Hepatocyte (in vitro differentiated cells): ENCODE measurements around the gene GOPC. TPM values are rescaled to one million over a fixed set of nuclear protein-coding genes. Genes with fewer than 3 reads are reported as not detected.

Source experiments
- DNase-seq: peaks from one replicate; pipeline ENCODE4 v3.0.0-alpha.2; 2016; ENCODE audit warnings: low spot score
- H2AFZ ChIP-seq: fragments of 200-600 bp; sonication (generic); 2 replicates; pipeline ENCODE4 v1.6.0; 2016; ENCODE audit warnings: antibody characterized with exemption, mild to moderate bottlenecking
- H3K27ac ChIP-seq: fragments of 200-600 bp; sonication (generic); 2 replicates; pipeline ENCODE4 v1.5.1; 2016; ENCODE audit warnings: mild to moderate bottlenecking
- H3K27me3 ChIP-seq: fragments of 200-600 bp; sonication (generic); 2 replicates; pipeline ENCODE4 v1.6.1; 2016
- H3K36me3 ChIP-seq: fragments of 200-600 bp; sonication (generic); replicated peaks from 2 replicates; pipeline ENCODE4 v1.5.1; 2016; ENCODE audit warnings: low read depth; ENCODE audit not compliant: insufficient read depth
- H3K4me1 ChIP-seq: fragments of 200-600 bp; sonication (generic); 2 replicates; pipeline ENCODE4 v1.5.1; 2016; ENCODE audit warnings: mild to moderate bottlenecking, moderate library complexity; ENCODE audit not compliant: insufficient read depth
- H3K4me2 ChIP-seq: fragments of 200-600 bp; sonication (generic); 2 replicates; pipeline ENCODE4 v1.6.0; 2016
- H3K4me3 ChIP-seq: fragments of 200-600 bp; sonication (generic); 2 replicates; pipeline ENCODE4 v1.5.1; 2016; ENCODE audit warnings: mild to moderate bottlenecking
- H3K79me2 ChIP-seq: fragments of 200-600 bp; sonication (generic); 2 replicates; pipeline ENCODE4 v1.6.0; 2017; ENCODE audit warnings: mild to moderate bottlenecking
- H3K9me2 ChIP-seq: fragments of 200-600 bp; sonication (generic); replicated peaks from 2 replicates; pipeline ENCODE4 v1.6.0; 2017; ENCODE audit warnings: mild to moderate bottlenecking; ENCODE audit not compliant: insufficient read depth
- H3K9me3 ChIP-seq: fragments of 200-600 bp; sonication (generic); 2 replicates; pipeline ENCODE4 v1.5.1; 2016; ENCODE audit warnings: low read depth, mild to moderate bottlenecking
- H4K20me1 ChIP-seq: fragments of 200-600 bp; sonication (generic); 2 replicates; pipeline ENCODE4 v1.6.0; 2016; ENCODE audit warnings: mild to moderate bottlenecking; ENCODE audit not compliant: insufficient read depth, poor library complexity, severe bottlenecking
- EZH2 ChIP-seq: fragments of 200-600 bp; sonication (generic); IDR thresholded peaks from 2 replicates; pipeline ENCODE4 v1.6.1; 2016; ENCODE audit warnings: antibody characterized with exemption, mild to moderate bottlenecking, borderline replicate concordance
- EZH2phosphoT487 ChIP-seq: fragments of 200-600 bp; sonication (generic); IDR thresholded peaks from one replicate; pipeline ENCODE4 v1.6.1; 2018; ENCODE audit warnings: antibody characterized with exemption, mild to moderate bottlenecking, low read depth, moderate library complexity; ENCODE audit not compliant: unreplicated experiment, severe bottlenecking
- WGBS: methylation state at CpG from one replicate; pipeline ENCODE4 v1.1.6; 2016; ENCODE audit warnings: low lambda C conversion rate; ENCODE audit errors: missing lambda C conversion rate; 5-methylcytosine and 5-hydroxymethylcytosine counted together
- polyA plus RNA-seq: library from polyadenylated mRNA; unstranded; fragments of >200 nt; fragmentation: Nextera tagmentation; extraction: Ambion mirVana; gene quantifications from 2 replicates; pipeline ENCODE4 v1.2.1, GENCODE V29; 2016
- total RNA-seq: library from RNA; depleted of rRNA; stranded (reverse); fragments of >200 nt; gene quantifications from 2 replicates; pipeline ENCODE4 v1.2.3, GENCODE V29; 2014
- TF ChIP-seq, protein P1 (sequence below): fragments of 200-600 bp; sonication (generic); IDR thresholded peaks from 2 replicates; pipeline ENCODE4 v1.5.1; 2016; ENCODE audit warnings: antibody characterized with exemption, mild to moderate bottlenecking; ENCODE audit not compliant: poor library complexity

Gene GOPC
- total and polyA plus RNA-seq, 2 experiments from 2014 or later, result 19.7 to 40.8 TPM

DNA sequence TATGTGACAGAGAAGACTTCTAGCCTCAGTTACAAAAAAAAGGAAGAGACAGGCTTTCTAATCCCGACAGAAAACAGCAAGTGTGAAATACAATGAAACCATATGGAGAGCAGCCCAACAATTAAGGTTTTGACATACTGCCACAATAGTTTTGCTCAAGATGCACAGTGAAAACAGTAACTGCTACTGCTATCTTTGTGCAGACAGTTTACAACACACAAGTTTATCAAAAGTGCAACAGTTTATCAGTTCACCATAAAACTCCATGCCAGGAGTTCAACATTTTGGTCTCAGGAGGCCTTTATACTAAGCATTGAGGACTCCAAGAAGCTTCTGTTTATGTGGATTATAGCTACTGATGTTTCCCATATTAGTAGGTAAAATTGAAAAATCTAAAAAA, 37.6 kb downstream of the GOPC start:
- WGBS, result 83% methylated on average over 1 of the region's 1 CpG
- H3K36me3 ChIP-seq, result no peaks in the 10 kb centered on the region
- no peak for DNase-seq

DNA sequence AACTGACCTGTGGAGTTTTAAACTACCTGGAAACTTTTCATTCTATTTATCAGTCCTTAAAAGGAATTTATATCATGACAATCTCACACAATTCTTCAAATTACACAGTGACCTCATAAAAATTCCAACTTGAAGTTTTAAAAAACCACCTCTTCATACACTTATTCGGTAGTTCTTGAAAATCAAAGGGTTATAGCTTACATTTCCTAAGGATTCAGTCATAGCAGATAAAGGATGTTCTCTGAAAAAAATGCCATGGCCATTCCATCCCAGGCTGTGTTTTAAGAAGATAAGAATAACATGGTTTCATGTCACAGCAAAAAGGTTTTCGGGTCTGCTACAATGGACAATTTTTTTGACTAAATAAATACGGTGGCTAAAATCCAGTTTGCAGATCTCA, 41.2 kb downstream of the GOPC start:
- no peak for TF ChIP-seq EZH2phosphoT487
- TF ChIP-seq, protein P1, sequence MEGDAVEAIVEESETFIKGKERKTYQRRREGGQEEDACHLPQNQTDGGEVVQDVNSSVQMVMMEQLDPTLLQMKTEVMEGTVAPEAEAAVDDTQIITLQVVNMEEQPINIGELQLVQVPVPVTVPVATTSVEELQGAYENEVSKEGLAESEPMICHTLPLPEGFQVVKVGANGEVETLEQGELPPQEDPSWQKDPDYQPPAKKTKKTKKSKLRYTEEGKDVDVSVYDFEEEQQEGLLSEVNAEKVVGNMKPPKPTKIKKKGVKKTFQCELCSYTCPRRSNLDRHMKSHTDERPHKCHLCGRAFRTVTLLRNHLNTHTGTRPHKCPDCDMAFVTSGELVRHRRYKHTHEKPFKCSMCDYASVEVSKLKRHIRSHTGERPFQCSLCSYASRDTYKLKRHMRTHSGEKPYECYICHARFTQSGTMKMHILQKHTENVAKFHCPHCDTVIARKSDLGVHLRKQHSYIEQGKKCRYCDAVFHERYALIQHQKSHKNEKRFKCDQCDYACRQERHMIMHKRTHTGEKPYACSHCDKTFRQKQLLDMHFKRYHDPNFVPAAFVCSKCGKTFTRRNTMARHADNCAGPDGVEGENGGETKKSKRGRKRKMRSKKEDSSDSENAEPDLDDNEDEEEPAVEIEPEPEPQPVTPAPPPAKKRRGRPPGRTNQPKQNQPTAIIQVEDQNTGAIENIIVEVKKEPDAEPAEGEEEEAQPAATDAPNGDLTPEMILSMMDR, result no peak
- no peaks in the 10 kb centered on the region for H3K27me3 ChIP-seq
- H4K20me1 ChIP-seq, result no peaks in the 10 kb centered on the region
- no peak overlapping the region for H3K27ac ChIP-seq
- WGBS, result 74% methylated on average over 3 of the region's 3 CpGs
- H3K9me3 ChIP-seq, result no peaks in the 10 kb centered on the region
- no peaks in the 10 kb centered on the region for H3K36me3 ChIP-seq
- H3K4me2 ChIP-seq, result no peak overlapping the region
- H2AFZ ChIP-seq, result no peak overlapping the region
- no peaks in the 10 kb centered on the region for H3K79me2 ChIP-seq
- H3K4me3 ChIP-seq, result no peak overlapping the region
- H3K4me1 ChIP-seq, result no peaks in the 10 kb centered on the region
- no peaks in the 10 kb centered on the region for H3K9me2 ChIP-seq
- no peak for DNase-seq

More for the DNA sequence above, 37.6 kb downstream of the GOPC start:
- H3K79me2 ChIP-seq, result no peaks in the 10 kb centered on the region
- TF ChIP-seq, protein P1, result no peak
- TF ChIP-seq EZH2phosphoT487 (no peak), EZH2 (no peak)
- no peaks in the 10 kb centered on the region for H3K9me3 ChIP-seq
- H3K4me1 ChIP-seq, result no peaks in the 10 kb centered on the region
- H3K4me2 ChIP-seq, result no peak overlapping the region
- H3K4me3 ChIP-seq, result no peak overlapping the region
- H3K27me3 ChIP-seq, result no peaks in the 10 kb centered on the region
- no peak overlapping the region for H3K27ac ChIP-seq
- H4K20me1 ChIP-seq, result no peaks in the 10 kb centered on the region
- no peaks in the 10 kb centered on the region for H3K9me2 ChIP-seq
- no peak overlapping the region for H2AFZ ChIP-seq

DNA sequence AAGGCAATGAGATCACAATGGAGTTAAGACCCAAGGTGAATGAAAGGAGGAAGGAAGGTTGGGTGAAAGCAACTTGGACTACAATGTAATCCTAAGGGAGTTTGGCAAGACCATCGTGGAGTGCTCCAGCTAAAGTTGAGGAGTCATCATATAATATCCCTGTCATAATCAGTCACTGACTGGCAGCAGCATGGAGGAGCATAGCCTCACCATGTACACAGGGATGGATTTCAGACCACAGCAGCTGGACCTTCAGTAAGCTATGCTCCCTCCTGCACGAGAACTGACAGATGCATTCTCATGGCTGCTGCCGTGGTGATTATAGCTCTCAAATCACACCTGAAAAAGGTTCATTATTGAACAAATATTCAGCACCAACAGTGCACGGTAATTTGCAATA, 43.0 kb downstream of the GOPC start:
- H4K20me1 ChIP-seq, result no peaks in the 10 kb centered on the region
- no peaks in the 10 kb centered on the region for H3K9me2 ChIP-seq
- 83% methylated on average over 4 of the region's 4 CpGs for WGBS
- H2AFZ ChIP-seq, result no peak overlapping the region
- no peaks in the 10 kb centered on the region for H3K36me3 ChIP-seq
- DNase-seq, result no peak
- no peaks in the 10 kb centered on the region for H3K27me3 ChIP-seq
- H3K4me3 ChIP-seq, result no peak overlapping the region
- H3K79me2 ChIP-seq, result no peaks in the 10 kb centered on the region
- H3K4me1 ChIP-seq, result no peaks in the 10 kb centered on the region
- no peak for TF ChIP-seq EZH2phosphoT487
- TF ChIP-seq, protein P1, result no peak
- TF ChIP-seq EZH2, result no peak
- no peaks in the 10 kb centered on the region for H3K9me3 ChIP-seq
- H3K4me2 ChIP-seq, result no peak overlapping the region
- no peak overlapping the region for H3K27ac ChIP-seq

DNA sequence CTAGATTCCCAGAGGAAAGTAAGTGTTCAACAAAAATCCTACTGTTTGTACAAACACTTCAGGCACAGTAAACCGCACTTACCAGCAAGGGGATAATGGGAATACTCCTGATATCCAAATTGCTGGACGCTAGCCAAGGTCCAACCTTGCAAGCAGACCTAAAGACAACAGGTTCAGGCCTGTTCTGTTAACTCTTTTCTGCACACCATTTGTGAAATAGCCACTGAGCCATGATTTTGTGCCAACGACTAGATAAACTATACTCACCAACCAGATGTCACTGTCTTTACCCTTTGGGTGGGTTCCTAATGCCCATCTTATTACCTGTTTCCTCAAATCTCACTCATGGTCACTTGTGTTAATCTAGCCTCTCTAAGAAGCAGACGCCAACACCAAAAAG, 43.5 kb downstream of the GOPC start:
- Histone ChIP-seq H2AFZ (no peak overlapping the region), H3K4me2 (no peak overlapping the region), H3K27me3 (no peaks in the 10 kb centered on the region), H4K20me1 (no peaks in the 10 kb centered on the region), H3K4me1 (no peaks in the 10 kb centered on the region), H3K4me3 (no peak overlapping the region), H3K36me3 (no peaks in the 10 kb centered on the region), H3K9me2 (no peaks in the 10 kb centered on the region), H3K79me2 (no peaks in the 10 kb centered on the region), H3K27ac (no peak overlapping the region), H3K9me3 (no peaks in the 10 kb centered on the region)
- no peak for DNase-seq
- no peak for TF ChIP-seq EZH2phosphoT487
- TF ChIP-seq EZH2, result no peak
- TF ChIP-seq, protein P1, result no peak
- 94% methylated on average over 4 of the region's 4 CpGs for WGBS
